Activated T-cell treated with anti-CD3 and anti-CD28 coated beads for 4 hours (primary cell): Measurements from ENCODE around the gene SLC9A3.

Source experiments
- DNase-seq: peaks from one replicate; pipeline ENCODE4 v3.0.0-alpha.2; 2020

The SLC9A3 gene

DNA sequence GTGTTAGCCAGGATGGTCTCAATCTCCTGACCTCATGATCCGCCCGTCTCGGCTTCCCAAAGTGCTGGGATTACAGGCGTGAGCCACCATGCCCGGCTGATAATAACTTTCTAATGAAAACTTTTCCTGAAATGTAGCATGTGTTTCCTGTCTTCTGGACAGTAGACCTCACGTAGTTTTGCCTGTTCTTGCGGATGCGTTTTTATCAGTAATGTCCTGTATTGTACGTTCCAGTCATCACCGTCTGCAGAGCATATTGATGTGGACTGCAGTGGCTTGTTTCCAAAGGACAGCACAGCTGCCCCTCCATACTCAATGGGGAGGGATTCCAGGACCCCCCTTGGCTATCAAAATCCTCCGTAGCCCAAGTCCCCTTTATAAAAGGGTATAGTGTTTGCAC lies 68.4 kb downstream of the SLC9A3 start:
- no peak for DNase-seq

DNA sequence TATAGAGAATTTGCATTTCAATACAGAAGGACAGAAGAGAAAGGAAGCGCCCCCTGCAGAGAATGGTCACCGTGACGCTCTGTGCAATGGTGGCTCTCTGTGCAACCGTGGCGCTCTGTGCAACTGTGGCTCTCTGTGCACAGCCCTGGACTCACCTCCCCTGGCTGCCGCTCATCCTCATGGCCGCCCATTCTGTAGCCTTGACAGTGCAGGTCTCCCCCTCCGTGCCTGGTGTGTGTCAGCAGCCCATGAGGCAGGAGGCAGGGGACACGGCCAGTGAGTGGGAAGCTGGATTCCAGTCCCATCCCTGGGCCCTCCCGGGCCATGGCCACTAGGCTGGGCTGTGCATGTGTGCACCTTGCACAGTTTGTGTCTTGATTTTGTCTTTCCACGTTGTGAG lies 69.3 kb downstream of the SLC9A3 start:
- DNase-seq: no peak

DNA sequence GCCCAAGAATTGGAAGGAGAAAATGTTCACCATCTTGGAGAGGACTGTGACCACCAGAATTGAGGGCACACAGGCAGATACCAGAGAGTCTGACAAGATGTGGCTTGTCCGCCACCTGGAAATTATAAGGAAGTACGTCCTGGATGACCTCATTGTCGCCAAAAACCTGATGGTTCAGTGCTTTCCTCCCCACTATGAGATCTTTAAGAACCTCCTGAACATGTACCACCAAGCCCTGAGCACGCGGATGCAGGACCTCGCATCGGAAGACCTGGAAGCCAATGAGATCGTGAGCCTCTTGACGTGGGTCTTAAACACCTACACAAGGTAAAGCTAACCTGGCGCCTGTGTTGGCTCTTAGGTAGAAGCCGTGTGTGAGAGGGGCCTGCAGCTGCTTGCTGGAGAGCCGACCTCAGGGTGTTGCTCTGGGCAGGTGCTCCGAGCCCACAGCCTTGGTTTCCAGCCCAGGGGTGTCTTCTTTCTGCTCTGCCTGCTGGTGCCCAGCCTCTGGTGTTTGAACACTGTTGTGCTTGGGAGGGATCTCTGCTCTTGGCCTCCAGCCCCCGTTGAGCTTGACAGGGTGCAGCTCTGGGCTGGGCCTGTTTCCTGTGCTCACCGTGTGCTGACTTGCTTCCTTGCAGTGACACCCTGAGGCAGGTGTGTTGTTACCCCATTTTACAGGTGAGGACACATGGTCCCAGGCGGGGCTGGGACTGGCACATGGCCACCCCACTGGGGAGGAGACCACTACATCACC lies 70.3 kb downstream of the SLC9A3 start:
- DNase-seq: no peak

- DNase-seq: no peak
Measured at GRCh38 chr5:452978-453710, 71.1 kb downstream of the SLC9A3 start.

DNA sequence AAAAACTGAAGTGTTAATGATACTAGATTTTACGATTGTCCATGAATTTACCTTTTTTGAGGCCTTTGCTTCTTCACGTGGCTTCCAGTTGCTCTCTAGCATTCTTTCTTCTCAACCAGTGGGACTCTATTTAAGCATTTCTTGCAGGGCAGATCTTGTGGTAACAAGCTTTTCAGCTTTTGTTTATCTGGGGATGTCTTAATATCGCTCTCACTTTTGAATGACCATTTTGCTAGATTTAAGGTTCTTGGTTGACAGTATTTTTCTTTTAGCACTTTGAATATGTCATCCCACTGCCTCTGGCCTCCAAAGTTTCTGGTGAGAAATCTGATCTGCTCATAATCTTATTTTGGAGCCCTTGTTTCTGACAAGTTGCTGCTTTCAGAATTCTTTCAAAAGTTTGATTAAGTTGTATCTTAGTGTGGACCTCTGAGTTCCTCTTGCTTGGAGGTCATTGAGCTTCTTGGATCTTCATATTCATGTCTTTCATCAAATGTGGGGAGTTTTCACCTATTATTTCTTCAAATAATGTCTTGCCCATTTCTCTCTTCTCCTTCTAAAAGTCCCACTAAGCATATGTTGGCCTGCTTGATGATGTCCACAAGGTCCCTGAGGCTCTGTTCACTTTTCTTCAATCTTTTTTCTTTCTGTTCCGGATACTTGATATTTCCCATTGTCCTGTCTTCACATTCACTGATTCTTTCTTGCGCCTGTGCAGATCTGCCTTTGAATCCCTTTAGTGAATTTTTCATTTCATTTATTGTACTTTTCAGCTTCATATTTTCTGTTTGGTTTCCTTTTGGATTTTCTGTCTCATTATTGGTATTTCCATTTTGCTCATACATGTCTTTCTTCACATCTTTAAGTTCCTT lies 72.4 kb downstream of the SLC9A3 start:
- no peak for DNase-seq

- no peak for DNase-seq
Measured at GRCh38 chr5:449151-449550, 75.1 kb downstream of the SLC9A3 start.

GRCh38 chr5:448766-449090 lies 75.5 kb downstream of the SLC9A3 start:
- DNase-seq: no peak

DNA sequence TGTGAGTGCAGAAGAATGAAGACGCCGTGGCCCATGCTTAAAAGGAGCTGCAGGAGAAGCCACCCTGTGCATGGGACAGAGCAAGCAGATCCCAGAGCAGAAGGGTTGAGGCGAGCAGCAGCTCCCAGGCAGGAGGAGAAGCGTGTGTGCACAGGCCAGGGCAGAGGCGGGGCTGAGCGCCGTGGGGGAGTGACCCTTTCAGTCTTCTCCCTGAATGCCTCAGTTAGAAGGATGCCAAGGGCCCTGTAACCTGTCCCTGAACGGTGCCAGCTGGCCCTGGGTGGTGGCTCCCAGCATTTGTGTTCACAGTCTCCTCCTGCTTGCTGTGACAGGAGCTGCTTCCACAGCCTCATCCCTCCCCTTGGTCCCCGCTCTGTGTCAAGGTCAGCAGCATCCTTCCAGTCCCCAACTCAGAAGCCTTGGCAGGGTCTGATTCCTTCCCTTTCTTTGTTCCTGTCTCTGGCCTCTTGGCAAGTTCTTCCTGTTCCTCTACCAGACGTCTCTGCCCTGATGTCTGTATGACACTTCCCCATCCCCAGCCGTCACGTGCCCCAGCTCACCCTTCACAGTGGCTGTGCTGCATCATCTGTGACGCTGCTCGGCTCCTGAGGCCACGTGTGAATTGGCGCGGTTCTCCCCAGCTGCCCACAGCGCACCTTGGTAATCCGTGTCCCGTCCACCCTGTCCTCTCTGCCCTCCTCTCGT lies 76.0 kb downstream of the SLC9A3 start:
- DNase-seq: no peak

DNA sequence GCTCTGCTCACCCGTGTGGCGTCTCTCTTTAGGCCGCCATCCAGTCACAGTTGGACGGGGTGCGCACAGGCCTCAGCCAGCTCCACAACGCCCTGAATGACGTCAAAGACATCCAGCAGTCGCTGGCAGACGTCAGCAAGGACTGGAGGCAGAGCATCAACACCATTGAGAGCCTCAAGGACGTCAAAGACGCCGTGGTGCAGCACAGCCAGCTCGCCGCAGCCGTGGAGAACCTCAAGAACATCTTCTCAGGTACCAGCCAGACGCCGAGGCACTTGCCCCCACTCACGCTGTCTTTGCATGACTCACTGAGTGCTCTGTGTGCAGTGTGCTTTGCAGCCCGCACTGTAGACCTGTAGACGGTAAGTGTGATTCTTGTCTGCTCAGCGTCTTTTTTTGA lies 76.7 kb downstream of the SLC9A3 start:
- DNase-seq: no peak

DNA sequence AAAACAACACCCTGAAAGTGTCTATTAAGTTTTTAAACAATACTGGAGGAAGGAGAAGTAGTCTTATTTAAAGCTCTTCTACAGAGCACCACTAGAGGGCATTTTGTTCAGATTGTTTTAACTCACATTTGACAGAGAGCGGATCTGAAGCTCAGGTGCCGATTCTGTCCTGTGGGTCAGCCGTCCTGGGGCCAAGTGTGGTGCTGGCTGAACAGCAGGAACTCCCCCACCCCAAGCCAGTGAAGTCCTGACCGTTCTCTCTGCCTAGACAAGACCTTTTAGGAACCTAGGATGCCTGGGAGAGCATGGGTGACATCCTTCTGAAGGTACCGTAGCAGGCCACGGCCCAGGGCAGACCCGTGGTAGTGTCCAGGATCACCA lies 77.4 kb downstream of the SLC9A3 start:
- DNase-seq: no peak

DNA sequence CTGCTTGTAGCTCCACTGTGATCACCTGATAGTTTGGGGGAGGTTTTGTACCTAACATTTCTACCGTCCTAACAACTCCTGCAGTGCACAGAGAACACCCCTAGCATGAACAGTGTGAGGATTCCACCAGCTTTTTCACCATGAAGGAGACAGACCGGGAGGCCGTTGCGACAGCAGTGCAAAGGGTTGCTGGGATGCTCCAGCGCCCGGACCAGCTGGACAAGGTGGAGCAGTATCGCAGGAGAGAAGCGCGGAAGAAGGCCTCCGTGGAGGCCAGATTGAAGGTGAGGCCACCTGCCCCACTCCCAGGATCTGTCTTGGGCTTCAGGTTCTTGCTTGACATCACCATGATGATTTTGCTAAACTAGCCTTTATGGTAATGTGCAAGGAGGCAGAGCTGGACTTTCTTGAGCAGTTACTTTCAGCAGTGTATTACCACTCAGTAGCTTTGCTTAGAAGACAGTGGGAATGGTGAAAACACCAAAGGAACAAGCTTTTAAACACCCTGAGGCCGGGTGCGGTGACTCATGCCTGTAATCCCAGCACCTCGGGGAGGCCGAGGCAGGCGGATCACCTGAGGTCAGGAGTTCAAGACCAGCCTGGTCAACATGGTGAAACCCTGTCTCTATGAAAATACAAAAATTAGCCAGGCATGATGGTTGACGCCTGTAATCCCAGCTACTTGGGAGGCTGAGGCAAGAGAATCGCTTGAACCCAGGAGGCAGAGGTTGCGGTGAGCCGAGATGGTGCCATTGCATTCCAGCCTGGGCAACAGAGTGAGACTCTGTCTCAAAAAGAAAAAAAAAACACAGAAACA lies 78.0 kb downstream of the SLC9A3 start:
- no peak for DNase-seq

GRCh38 chr5:445591-445990 lies 78.7 kb downstream of the SLC9A3 start:
- no peak for DNase-seq

DNA sequence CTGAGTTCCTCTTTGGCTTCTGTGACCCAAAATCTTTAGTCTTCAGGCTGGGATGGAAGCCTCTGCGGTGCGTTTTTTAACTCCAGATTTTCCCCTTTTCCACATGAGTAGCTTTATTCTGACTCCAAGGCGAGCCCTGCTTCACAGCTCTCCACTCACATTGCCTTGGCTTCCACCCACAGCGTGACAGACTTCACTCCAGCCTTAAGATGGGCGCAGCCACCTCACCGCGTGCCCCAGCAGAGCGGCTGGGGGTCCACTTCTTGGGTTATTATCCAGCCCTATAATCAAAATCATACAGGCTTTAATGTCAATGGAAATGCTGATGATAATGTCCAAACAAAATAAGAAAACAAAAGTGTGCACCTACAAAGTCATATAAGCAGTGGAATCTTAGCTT lies 80.0 kb downstream of the SLC9A3 start:
- DNase-seq: no peak

- peak; percentile 15 for DNase-seq
Measured at GRCh38 chr5:443239-444151, 80.8 kb downstream of the SLC9A3 start.

- DNase-seq: peak; percentile 67
Measured at GRCh38 chr5:442335-443238, 81.7 kb downstream of the SLC9A3 start, which contains the start of gene EXOC3. TSS of gene EXOC3 (plus strand) at chr5:443176. CDS start at chr5:446206, 3,030 bp downstream.

GRCh38 chr5:441996-442334 lies 82.3 kb downstream of the SLC9A3 start:
- DNase-seq: no peak

DNA sequence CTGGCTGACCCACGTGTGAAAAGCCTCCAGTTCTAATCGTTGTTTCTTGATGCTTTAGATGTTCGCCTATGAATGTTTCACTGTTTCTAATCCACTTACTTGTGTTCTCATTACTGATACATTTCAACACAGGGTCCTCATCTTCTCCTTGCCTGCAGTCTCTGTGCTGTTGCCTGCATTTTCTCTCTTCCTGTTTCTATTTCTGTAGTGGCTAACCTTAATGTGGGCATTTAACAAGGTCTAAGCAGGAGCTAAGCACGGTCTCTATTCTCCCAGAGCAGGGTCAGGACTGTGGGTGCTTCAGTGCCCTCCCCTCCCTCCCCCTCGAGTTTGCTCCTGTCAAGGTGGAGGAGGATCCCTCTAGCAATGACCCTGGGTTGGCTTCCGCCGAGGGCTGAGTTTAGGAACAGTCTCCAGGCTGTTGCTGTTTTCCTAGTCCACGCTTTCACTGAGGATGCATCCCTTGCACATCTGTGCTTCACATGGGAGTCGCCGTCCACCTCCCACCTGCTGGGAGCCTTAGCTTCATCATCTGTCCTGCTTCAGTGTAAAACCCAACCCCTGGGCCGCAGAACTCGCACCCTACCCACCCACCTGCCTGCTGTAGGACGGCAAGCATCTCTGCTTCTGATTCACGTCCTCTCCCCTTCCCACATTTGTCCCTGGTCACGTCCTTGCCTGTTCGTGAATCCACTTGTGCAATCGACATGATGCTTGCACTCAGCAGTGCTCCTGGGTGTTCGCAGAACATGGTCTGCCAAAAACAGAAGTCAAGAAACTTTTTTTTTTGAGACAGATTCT lies 83.6 kb downstream of the SLC9A3 start:
- no peak for DNase-seq

DNA sequence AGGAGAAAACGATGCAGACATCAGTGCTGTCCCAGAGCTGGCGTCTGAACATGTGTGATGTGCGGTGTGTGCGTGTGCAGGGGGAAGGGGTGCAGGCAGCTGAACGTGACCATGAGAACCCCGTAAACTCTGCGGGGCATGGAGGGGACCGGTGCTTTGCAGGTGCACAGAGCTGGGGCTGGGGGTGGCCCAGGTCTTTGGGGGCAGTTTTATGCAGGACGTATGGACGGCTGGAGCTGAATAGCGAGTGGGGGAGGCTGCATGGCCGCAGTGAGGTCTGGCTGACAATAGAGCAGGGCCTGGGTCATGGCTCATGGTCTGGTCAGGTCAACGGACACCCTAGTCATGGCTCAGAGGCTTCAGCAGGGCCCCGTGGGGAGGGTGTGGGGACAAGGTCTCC lies 84.6 kb downstream of the SLC9A3 start:
- no peak for DNase-seq

GRCh38 chr5:439181-439580 lies 85.1 kb downstream of the SLC9A3 start:
- DNase-seq: no peak
